H1 (cell line): Measurements from ENCODE around the gene SSUH2. TPM values are rescaled to one million over a fixed set of nuclear protein-coding genes. Genes with fewer than 3 reads are reported as not detected.

Source experiments
- CHD1 ChIP-seq: IDR thresholded peaks from 2 replicates; pipeline ENCODE4 v1.6.1; 2012; ENCODE audit warnings: low read depth, low read length, improper control_type of control experiment
- FOSL1 ChIP-seq: IDR thresholded peaks from 2 replicates; pipeline ENCODE4 v1.6.1; 2011; ENCODE audit warnings: mild to moderate bottlenecking, low read depth, low read length, moderate library complexity; ENCODE audit not compliant: insufficient read depth
- RAD21 ChIP-seq, 2 experiments: IDR thresholded peaks in 1 of 2; conservative IDR thresholded peaks in 1 of 2; 2 replicates each; pipeline ENCODE4 v1.6.1; 2011; ENCODE audit warnings: low read depth in 2 of 2, low read length in 2 of 2, improper control_type of control experiment in 1 of 2, inconsistent platforms in 1 of 2, mild to moderate bottlenecking in 1 of 2, moderate library complexity in 1 of 2
- SIX5 ChIP-seq: IDR thresholded peaks from 2 replicates; pipeline ENCODE4 v1.6.1; 2011; ENCODE audit warnings: mild to moderate bottlenecking, low read depth, low read length
- TBP ChIP-seq: IDR thresholded peaks from 2 replicates; pipeline ENCODE4 v1.6.1; 2011; ENCODE audit warnings: low read depth, low read length, improper control_type of control experiment
- polyA plus RNA-seq, 7 experiments: library from polyadenylated mRNA; depleted of rRNA in 3 of 7; stranded (reverse) in 5 of 7; unstranded in 2 of 7; fragments of >200 nt in 5 of 7; fragments of 200-250 nt in 2 of 7; gene quantifications; 1 replicate in 5 of 7; 2 replicates in 1 of 7; 4 replicates in 1 of 7; pipeline versions ENCODE4 v1.2.1 to v1.2.3, GENCODE V29; 2011 to 2013; ENCODE audit warnings: missing spikeins in 2 of 7, mixed read lengths in 2 of 7
- total RNA-seq: library from RNA; stranded (reverse); fragmentation: NEBNext Ultra II Directional; extraction: Animal tissue kit (Norgen Biotek cat#: 25700); gene quantifications from 2 replicates; pipeline ENCODE4 v1.2.1, GENCODE V29; 2021
- TF ChIP-seq, protein P1 (sequence below): fragments of 300-600 bp; sonication (generic); IDR thresholded peaks from 2 replicates; pipeline ENCODE4 v1.7.1; 2012; ENCODE audit warnings: low read length, moderate library complexity, mild to moderate bottlenecking, inconsistent platforms; ENCODE audit not compliant: insufficient replicate concordance

Gene SSUH2
- total and polyA plus RNA-seq, 2 of the 8 experiments (the other 6 are each of a cell fraction or from before 2014, with no cell fraction given) = 0.62 to 0.69 TPM

- TF ChIP-seq, protein P1, sequence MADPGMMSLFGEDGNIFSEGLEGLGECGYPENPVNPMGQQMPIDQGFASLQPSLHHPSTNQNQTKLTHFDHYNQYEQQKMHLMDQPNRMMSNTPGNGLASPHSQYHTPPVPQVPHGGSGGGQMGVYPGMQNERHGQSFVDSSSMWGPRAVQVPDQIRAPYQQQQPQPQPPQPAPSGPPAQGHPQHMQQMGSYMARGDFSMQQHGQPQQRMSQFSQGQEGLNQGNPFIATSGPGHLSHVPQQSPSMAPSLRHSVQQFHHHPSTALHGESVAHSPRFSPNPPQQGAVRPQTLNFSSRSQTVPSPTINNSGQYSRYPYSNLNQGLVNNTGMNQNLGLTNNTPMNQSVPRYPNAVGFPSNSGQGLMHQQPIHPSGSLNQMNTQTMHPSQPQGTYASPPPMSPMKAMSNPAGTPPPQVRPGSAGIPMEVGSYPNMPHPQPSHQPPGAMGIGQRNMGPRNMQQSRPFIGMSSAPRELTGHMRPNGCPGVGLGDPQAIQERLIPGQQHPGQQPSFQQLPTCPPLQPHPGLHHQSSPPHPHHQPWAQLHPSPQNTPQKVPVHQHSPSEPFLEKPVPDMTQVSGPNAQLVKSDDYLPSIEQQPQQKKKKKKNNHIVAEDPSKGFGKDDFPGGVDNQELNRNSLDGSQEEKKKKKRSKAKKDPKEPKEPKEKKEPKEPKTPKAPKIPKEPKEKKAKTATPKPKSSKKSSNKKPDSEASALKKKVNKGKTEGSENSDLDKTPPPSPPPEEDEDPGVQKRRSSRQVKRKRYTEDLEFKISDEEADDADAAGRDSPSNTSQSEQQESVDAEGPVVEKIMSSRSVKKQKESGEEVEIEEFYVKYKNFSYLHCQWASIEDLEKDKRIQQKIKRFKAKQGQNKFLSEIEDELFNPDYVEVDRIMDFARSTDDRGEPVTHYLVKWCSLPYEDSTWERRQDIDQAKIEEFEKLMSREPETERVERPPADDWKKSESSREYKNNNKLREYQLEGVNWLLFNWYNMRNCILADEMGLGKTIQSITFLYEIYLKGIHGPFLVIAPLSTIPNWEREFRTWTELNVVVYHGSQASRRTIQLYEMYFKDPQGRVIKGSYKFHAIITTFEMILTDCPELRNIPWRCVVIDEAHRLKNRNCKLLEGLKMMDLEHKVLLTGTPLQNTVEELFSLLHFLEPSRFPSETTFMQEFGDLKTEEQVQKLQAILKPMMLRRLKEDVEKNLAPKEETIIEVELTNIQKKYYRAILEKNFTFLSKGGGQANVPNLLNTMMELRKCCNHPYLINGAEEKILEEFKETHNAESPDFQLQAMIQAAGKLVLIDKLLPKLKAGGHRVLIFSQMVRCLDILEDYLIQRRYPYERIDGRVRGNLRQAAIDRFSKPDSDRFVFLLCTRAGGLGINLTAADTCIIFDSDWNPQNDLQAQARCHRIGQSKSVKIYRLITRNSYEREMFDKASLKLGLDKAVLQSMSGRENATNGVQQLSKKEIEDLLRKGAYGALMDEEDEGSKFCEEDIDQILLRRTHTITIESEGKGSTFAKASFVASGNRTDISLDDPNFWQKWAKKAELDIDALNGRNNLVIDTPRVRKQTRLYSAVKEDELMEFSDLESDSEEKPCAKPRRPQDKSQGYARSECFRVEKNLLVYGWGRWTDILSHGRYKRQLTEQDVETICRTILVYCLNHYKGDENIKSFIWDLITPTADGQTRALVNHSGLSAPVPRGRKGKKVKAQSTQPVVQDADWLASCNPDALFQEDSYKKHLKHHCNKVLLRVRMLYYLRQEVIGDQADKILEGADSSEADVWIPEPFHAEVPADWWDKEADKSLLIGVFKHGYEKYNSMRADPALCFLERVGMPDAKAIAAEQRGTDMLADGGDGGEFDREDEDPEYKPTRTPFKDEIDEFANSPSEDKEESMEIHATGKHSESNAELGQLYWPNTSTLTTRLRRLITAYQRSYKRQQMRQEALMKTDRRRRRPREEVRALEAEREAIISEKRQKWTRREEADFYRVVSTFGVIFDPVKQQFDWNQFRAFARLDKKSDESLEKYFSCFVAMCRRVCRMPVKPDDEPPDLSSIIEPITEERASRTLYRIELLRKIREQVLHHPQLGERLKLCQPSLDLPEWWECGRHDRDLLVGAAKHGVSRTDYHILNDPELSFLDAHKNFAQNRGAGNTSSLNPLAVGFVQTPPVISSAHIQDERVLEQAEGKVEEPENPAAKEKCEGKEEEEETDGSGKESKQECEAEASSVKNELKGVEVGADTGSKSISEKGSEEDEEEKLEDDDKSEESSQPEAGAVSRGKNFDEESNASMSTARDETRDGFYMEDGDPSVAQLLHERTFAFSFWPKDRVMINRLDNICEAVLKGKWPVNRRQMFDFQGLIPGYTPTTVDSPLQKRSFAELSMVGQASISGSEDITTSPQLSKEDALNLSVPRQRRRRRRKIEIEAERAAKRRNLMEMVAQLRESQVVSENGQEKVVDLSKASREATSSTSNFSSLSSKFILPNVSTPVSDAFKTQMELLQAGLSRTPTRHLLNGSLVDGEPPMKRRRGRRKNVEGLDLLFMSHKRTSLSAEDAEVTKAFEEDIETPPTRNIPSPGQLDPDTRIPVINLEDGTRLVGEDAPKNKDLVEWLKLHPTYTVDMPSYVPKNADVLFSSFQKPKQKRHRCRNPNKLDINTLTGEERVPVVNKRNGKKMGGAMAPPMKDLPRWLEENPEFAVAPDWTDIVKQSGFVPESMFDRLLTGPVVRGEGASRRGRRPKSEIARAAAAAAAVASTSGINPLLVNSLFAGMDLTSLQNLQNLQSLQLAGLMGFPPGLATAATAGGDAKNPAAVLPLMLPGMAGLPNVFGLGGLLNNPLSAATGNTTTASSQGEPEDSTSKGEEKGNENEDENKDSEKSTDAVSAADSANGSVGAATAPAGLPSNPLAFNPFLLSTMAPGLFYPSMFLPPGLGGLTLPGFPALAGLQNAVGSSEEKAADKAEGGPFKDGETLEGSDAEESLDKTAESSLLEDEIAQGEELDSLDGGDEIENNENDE = no peak
- TF ChIP-seq CHD1 (no peak), FOSL1 (no peak), TBP (no peak), RAD21 (IDR thresholded peaks at IDR 0.05 in 1 of 2, conservative IDR thresholded peaks at IDR 0.05 in 1 of 2; ENCODE audit: low read depth in 2 of 2, low read length in 2 of 2) (no peak), SIX5 (no peak)
Measured at GRCh38 chr3:8667463-8668091, 23.0 kb upstream of the SSUH2 start (continued).
